A549 (cell line): Measurements from ENCODE around the gene PHF23. TPM values are rescaled to one million over a fixed set of nuclear protein-coding genes. Genes with fewer than 3 reads are reported as not detected.

Experiments
- ATAC-seq, 2 experiments: fragments of 200-7000 bp in 1 of 2; fragments of >200 bp in 1 of 2; cut with Nextera tagmentation in 1 of 2; cut with Tn5 transposase in 1 of 2; 3 replicates each; pipeline versions ENCODE4 v1.8.0 to v1.9.1; 2018 to 2020; ENCODE audit warnings: mild to moderate bottlenecking in 1 of 2, moderate library complexity in 1 of 2
- CTCF ChIA-PET: fragments of 300-600 bp; sonication (Branson Sonifier 250); formaldehyde crosslinking; extraction: SDS; loops from one replicate; lab custom pipeline; 2021; ENCODE audit warnings: antibody characterized with exemption, inconsistent platforms; lab: Yijun Ruan, JAX
- POLR2A ChIA-PET: fragments of 350-600 bp; formaldehyde crosslinking; extraction: SDS; loops from one replicate; lab custom pipeline; 2021; ENCODE audit warnings: antibody characterized with exemption, inconsistent platforms; lab: Yijun Ruan, JAX
- DNase-seq, 2 experiments: peaks; one replicate each; pipeline versions ENCODE4 v3.0.0 to v3.0.0-alpha.2; 2011 to 2016; ENCODE audit warnings: low read depth in 1 of 2, low spot score in 1 of 2
- FAIRE-seq: peaks from 2 replicates; lab custom pipeline; 2011; peaks lifted over from hg19 to GRCh38; lab: Jason Lieb, UNC
- H3K27ac ChIP-seq, 2 experiments: fragments of >200 bp; sonication (Bioruptor Twin); formaldehyde crosslinking; 3 replicates each; pipeline ENCODE4 v1.5.1; 2016 to 2017
- H3K4me1 ChIP-seq: fragments of >200 bp; sonication (Bioruptor Twin); formaldehyde crosslinking; 3 replicates; pipeline ENCODE4 v1.6.1; 2016
- H3K4me2 ChIP-seq: fragments of >200 bp; sonication (Bioruptor Twin); formaldehyde crosslinking; 3 replicates; pipeline ENCODE4 v1.6.1; 2016
- H3K4me3 ChIP-seq: fragments of >200 bp; sonication (Bioruptor Twin); formaldehyde crosslinking; 3 replicates; pipeline ENCODE4 v1.5.1; 2016
- H3K9me3 ChIP-seq: fragments of >200 bp; sonication (Bioruptor Twin); formaldehyde crosslinking; 3 replicates; pipeline ENCODE4 v1.6.1; 2016
- CHD2 ChIP-seq: fragments of 150-350 bp; IDR thresholded peaks from 2 replicates; pipeline ENCODE4 v1.6.1; 2014; ENCODE audit warnings: low read length; ENCODE audit not compliant: partially characterized antibody
- CHD4 ChIP-seq: fragments of 200-600 bp; sonication (generic); IDR thresholded peaks from 2 replicates; pipeline ENCODE4 v1.6.1; 2016; ENCODE audit warnings: antibody characterized with exemption, mild to moderate bottlenecking, borderline replicate concordance
- E2F6 ChIP-seq: IDR thresholded peaks from 2 replicates; pipeline ENCODE4 v1.6.1; 2012; ENCODE audit warnings: low read depth, borderline replicate concordance
- EHF ChIP-seq: fragments of 250-450 bp; sonication (Bioruptor Pico); IDR thresholded peaks from 2 replicates; pipeline ENCODE4 v1.5.0; 2020; ENCODE audit warnings: mild to moderate bottlenecking
- EHMT2 ChIP-seq: fragments of 200-600 bp; sonication (generic); IDR thresholded peaks from 2 replicates; pipeline ENCODE4 v1.6.1; 2016; ENCODE audit warnings: antibody characterized with exemption, low read depth, mild to moderate bottlenecking, moderate library complexity
- ESRRA ChIP-seq: fragments of 150-350 bp; IDR thresholded peaks from 2 replicates; pipeline ENCODE4 v1.6.1; 2014; ENCODE audit warnings: mild to moderate bottlenecking, low read length, borderline replicate concordance
- GATA3 ChIP-seq: IDR thresholded peaks from 2 replicates; pipeline ENCODE4 v1.6.1; 2012; ENCODE audit warnings: borderline replicate concordance
- HDAC2 ChIP-seq: fragments of 200-600 bp; sonication (generic); IDR thresholded peaks from 2 replicates; pipeline ENCODE4 v1.6.1; 2016
- HMGXB4 ChIP-seq: fragments of 250-450 bp; sonication (Bioruptor Pico); IDR thresholded peaks from 2 replicates; pipeline ENCODE4 v1.5.0; 2021; ENCODE audit warnings: mild to moderate bottlenecking, moderate library complexity, borderline replicate concordance
- HOXA7 ChIP-seq: fragments of 250-450 bp; sonication (Bioruptor Pico); IDR thresholded peaks from 2 replicates; pipeline ENCODE4 v1.5.0; 2020; ENCODE audit warnings: mild to moderate bottlenecking, moderate library complexity
- HOXB13 ChIP-seq: fragments of 250-450 bp; sonication (Bioruptor Pico); IDR thresholded peaks from 2 replicates; pipeline ENCODE4 v1.5.0; 2020; ENCODE audit warnings: low read depth, mild to moderate bottlenecking, moderate library complexity
- JUN ChIP-seq, 2 experiments: fragments of >200 bp; sonication (Bioruptor Twin); formaldehyde crosslinking; IDR thresholded peaks; 2 replicates in 1 of 2; 3 replicates in 1 of 2; pipeline ENCODE4 v1.6.1; 2016 to 2017
- JUNB ChIP-seq: fragments of >200 bp; sonication (Bioruptor Twin); formaldehyde crosslinking; IDR thresholded peaks from 2 replicates; pipeline ENCODE4 v1.6.1; 2016
- KDM5A ChIP-seq: fragments of 200-600 bp; sonication (generic); IDR thresholded peaks from 2 replicates; pipeline ENCODE4 v1.6.1; 2016; ENCODE audit warnings: antibody characterized with exemption, mild to moderate bottlenecking
- MAX ChIP-seq: IDR thresholded peaks from 2 replicates; pipeline ENCODE4 v1.6.1; 2012
- MAZ ChIP-seq: fragments of 150-350 bp; IDR thresholded peaks from 2 replicates; pipeline ENCODE4 v1.6.1; 2014; ENCODE audit warnings: antibody characterized with exemption, low read depth, low read length, borderline replicate concordance
- MYC ChIP-seq: IDR thresholded peaks from 2 replicates; pipeline ENCODE4 v1.6.1; 2012; ENCODE audit warnings: mild to moderate bottlenecking, inconsistent platforms, low read length, improper control_type of control experiment, borderline replicate concordance
- NFE2L2 ChIP-seq: fragments of 150-350 bp; conservative IDR thresholded peaks from 2 replicates; pipeline ENCODE4 v1.6.1; 2014; ENCODE audit warnings: low read length
- PHF8 ChIP-seq: fragments of 200-600 bp; sonication (generic); IDR thresholded peaks from 2 replicates; pipeline ENCODE4 v1.6.1; 2016; ENCODE audit warnings: low read depth, mild to moderate bottlenecking, antibody characterized with exemption, moderate library complexity, borderline replicate concordance
- RARB ChIP-seq: fragments of 250-450 bp; sonication (Bioruptor Pico); IDR thresholded peaks from 2 replicates; pipeline ENCODE4 v1.8.0; 2021; ENCODE audit warnings: mild to moderate bottlenecking, moderate library complexity
- REST ChIP-seq: fragments of 200-600 bp; sonication (generic); IDR thresholded peaks from 2 replicates; pipeline ENCODE4 v1.6.1; 2016; ENCODE audit warnings: antibody characterized with exemption, mild to moderate bottlenecking, moderate library complexity
- SMC3 ChIP-seq: fragments of >200 bp; sonication (Bioruptor Twin); formaldehyde crosslinking; IDR thresholded peaks from 3 replicates; pipeline ENCODE4 v1.6.1; 2018; ENCODE audit warnings: inconsistent platforms
- TFCP2L1 ChIP-seq: fragments of 250-450 bp; sonication (Bioruptor Pico); IDR thresholded peaks from 2 replicates; pipeline ENCODE4 v1.5.0; 2021; ENCODE audit warnings: mild to moderate bottlenecking
- ZC3H11A ChIP-seq: fragments of 450-650 bp; IDR thresholded peaks from 2 replicates; pipeline ENCODE4 v1.6.1; 2014; ENCODE audit warnings: antibody characterized with exemption, mild to moderate bottlenecking
- ZFP36 ChIP-seq: fragments of 450-650 bp; IDR thresholded peaks from 2 replicates; pipeline ENCODE4 v1.6.1; 2014; ENCODE audit warnings: borderline replicate concordance; ENCODE audit not compliant: partially characterized antibody
- WGBS: methylation state at CpG from one replicate; pipeline ENCODE4 v1.1.6; 2017; ENCODE audit errors: missing lambda C conversion rate; 5-methylcytosine and 5-hydroxymethylcytosine counted together
- polyA plus RNA-seq, 4 experiments: library from polyadenylated mRNA; depleted of rRNA in 3 of 4; stranded (reverse); fragments of >200 nt; fragmentation: RNase III in 1 of 4; extraction: RNeasy Plus Mini Kit Qiagen cat#74134 plus additional on column Dnase treatment in 1 of 4; gene quantifications; 2 replicates in 3 of 4; 3 replicates in 1 of 4; pipeline ENCODE4 v1.2.3, GENCODE V29; 2011 to 2017

The PHF23 gene
- polyA plus RNA-seq, 2 of the 4 experiments (the other 2 are of a cell fraction), result 52.1 to 80.2 TPM

- TF ChIP-seq KDM5A (no peak), ZC3H11A (no peak), TFCP2L1 (CRISPR knock-in tag) (peak; percentile 52), NFE2L2 (no peak), ZFP36 (no peak), JUN (IDR thresholded peaks at IDR 0.05) (peak; percentile 55 to 72; a peak in 3 of 5 replicates), JUNB (no peak), MAX (peak; percentile 51; the same call in 1 of the 2 replicates), EHMT2 (no peak), HOXB13 (no peak), ESRRA (0 out of 2 replicates have a peak, but pooled peaks have one; percentile 23), HDAC2 (no peak), PHF8 (peak; percentile 77), E2F6 (no peak), EHF (CRISPR knock-in tag) (no peak), HMGXB4 (peak; percentile 69; the same call in 1 of the 2 replicates), SMC3 (no peak), MAZ (no peak), GATA3 (peak; percentile 21; the same call in 1 of the 2 replicates), CHD4 (no peak)
These were observed 19.3 kb downstream of the PHF23 start, which contains the start of the genes ACADVL and DLG4 (continued) for GRCh38 chr17:7219812-7220592.

- Histone ChIP-seq H3K4me1 (peaks cover 52% of the 10 kb centered on the region), H3K9me3 (no peaks in the 10 kb centered on the region), H3K4me3 (peak overlapping the region; percentile 74), H3K4me2 (peak overlapping the region; percentile 86), H3K27ac (peak overlapping the region; percentile 88 to 98)
- WGBS, result 26% methylated on average over 12 of the region's 12 CpGs
- ChIA-PET POLR2A (interaction anchor here (0.8 to 2.7 kb wide), 5 partner anchors 10 to 44 kb away, joined by 4 to 63 read pairs (median 4); partner anchors contain the start of genes DVL2, GABARAP and PHF23), CTCF (interaction anchor here (1.0 to 10.0 kb wide), 11 partner anchors 10 to 341 kb away, joined by 3 to 169 read pairs (median 7); partner anchors contain the start of genes DVL2, GABARAP, PHF23 and SLC2A4)
- no peak for FAIRE-seq
- DNase-seq, result no peak
- TF ChIP-seq JUNB, result no peak
- TF ChIP-seq ZC3H11A, result no peak
- TF ChIP-seq TFCP2L1 (CRISPR knock-in tag), result 0 out of 2 replicates have a peak, but pooled peaks have one; percentile 51
- no peak for TF ChIP-seq CHD2
- TF ChIP-seq HOXA7 (CRISPR knock-in tag), result no peak
- no peak for TF ChIP-seq MYC
- TF ChIP-seq REST, result no peak
- TF ChIP-seq RARB (CRISPR knock-in tag), result no peak
- no peak; a peak in 2 of 6 replicates for ATAC-seq
These were observed 19.9 kb downstream of the PHF23 start for GRCh38 chr17:7219229-7219811.
